BLaER1 (cell line): ENCODE data around the gene DYRK1B.
"Not testable (repeated sequence)": the region's sequence is repeated elsewhere in the genome, so short reads cannot be mapped to it uniquely, and the experiment has no call there.

Experiments
- H3K27ac ChIP-seq: shearing (Covaris generic); formaldehyde crosslinking; 2 replicates; pipeline ENCODE4 v1.8.1; 2022
- H3K27me3 ChIP-seq: shearing (Covaris generic); formaldehyde crosslinking; 2 replicates; pipeline ENCODE4 v1.8.1; 2022
- H3K36me3 ChIP-seq: shearing (Covaris generic); formaldehyde crosslinking; 2 replicates; pipeline ENCODE4 v1.8.1; 2022
- H3K4me1 ChIP-seq: shearing (Covaris generic); formaldehyde crosslinking; 2 replicates; pipeline ENCODE4 v1.8.1; 2022
- H3K4me2 ChIP-seq: shearing (Covaris generic); formaldehyde crosslinking; 2 replicates; pipeline ENCODE4 v1.8.1; 2022
- H3K4me3 ChIP-seq: shearing (Covaris generic); formaldehyde crosslinking; 2 replicates; pipeline ENCODE4 v1.8.1; 2022
- H3K9ac ChIP-seq: shearing (Covaris generic); formaldehyde crosslinking; 2 replicates; pipeline ENCODE4 v1.8.1; 2022
- H3K9me3 ChIP-seq: shearing (Covaris generic); formaldehyde crosslinking; 2 replicates; pipeline ENCODE4 v1.8.1; 2022
- H4K20me1 ChIP-seq: shearing (Covaris generic); formaldehyde crosslinking; 2 replicates; pipeline ENCODE4 v1.8.1; 2022
- Cebpa-rat ChIP-seq: shearing (Covaris generic); IDR thresholded peaks from 2 replicates; pipeline ENCODE4 v1.8.1; 2022

Gene DYRK1B

DNA sequence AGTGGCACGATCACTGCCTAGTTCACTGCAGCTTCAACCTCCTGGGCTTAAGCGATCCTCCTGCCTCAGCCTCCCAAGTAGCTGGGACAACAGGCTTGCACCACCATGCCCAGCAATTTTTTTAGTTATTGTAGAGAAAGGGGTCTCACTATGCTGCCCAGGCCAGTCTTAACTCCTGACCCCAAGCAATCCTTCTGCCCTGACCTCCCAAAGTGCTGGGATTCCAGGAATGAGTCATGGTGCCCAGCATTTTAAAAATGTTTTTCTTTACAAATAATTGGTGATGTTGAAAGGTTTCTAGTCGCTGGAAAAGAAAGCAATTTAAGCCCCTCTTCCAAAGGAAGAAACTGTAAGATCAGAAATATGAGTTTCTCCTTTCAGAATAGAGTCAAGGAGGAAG, 19.4 kb downstream of the DYRK1B start:
- Histone ChIP-seq H3K9me3 (no peaks in the 10 kb centered on the region), H3K9ac (no peak overlapping the region), H3K4me1 (no peaks in the 10 kb centered on the region), H3K27me3 (no peaks in the 10 kb centered on the region), H4K20me1 (no peaks in the 10 kb centered on the region), H3K36me3 (no peaks in the 10 kb centered on the region), H3K27ac (no peak overlapping the region), H3K4me2 (no peak overlapping the region), H3K4me3 (no peak overlapping the region)
- no peak for TF ChIP-seq Cebpa-rat

DNA sequence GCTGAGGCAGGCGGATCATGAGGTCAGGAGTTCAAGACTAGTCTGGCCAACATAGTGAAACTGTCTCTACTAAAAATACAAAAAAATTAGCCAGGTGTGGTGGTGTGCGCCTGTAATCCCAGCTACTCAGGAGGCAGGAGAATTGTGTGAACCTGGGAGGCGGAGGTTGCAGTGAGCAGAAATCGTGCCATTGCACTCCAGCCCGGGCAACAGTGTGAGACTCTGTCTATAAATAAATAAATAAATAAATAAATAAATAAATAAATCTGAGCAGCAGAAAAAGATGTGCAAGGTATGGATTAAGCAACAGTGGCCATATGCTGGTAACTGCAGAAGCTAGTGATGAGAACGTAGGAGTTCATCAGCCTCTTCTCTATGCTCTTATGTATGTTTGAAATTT, 19.9 kb downstream of the DYRK1B start:
- H3K27me3 ChIP-seq, H4K20me1 ChIP-seq, H3K27ac ChIP-seq, H3K4me1 ChIP-seq, H3K9ac ChIP-seq, H3K4me3 ChIP-seq, H3K36me3 ChIP-seq, H3K4me2 ChIP-seq, H3K9me3 ChIP-seq: not testable (repeated sequence)

- Histone ChIP-seq H3K27ac (no peak overlapping the region), H3K4me1 (no peaks in the 10 kb centered on the region), H3K9me3 (peaks cover 5% of the 10 kb centered on the region; the same call in 1 of the 2 replicates), H3K4me3 (no peak overlapping the region), H4K20me1 (no peaks in the 10 kb centered on the region), H3K27me3 (no peaks in the 10 kb centered on the region), H3K36me3 (no peaks in the 10 kb centered on the region), H3K9ac (no peak overlapping the region), H3K4me2 (no peak overlapping the region)
- TF ChIP-seq Cebpa-rat = no peak
Observed at GRCh38 chr19:39813264-39813993, 20.5 kb downstream of the DYRK1B start.

DNA sequence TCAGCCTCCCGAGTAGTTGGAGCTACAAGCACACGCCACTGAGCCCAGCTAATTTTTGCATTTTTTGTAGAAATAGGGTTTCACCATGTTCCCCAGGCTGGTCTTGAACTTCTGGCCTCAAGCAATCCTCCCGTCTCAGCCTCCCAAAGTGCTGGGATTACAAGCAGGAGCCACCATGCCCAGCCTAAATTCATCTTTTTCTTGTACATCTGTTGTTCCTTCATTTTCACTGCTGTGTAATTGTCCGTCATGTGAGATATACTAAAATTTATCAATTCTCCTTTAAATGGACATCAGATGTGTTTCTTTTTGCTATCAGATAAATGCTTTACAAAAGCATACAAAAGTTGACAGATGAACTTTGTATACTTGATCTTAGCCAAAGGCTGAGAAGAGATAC, 22.9 kb downstream of the DYRK1B start:
- no peak overlapping the region for H3K4me2 ChIP-seq
- H4K20me1 ChIP-seq = no peaks in the 10 kb centered on the region
- H3K36me3 ChIP-seq = no peaks in the 10 kb centered on the region
- H3K9me3 ChIP-seq = peaks cover 5% of the 10 kb centered on the region; the same call in 1 of the 2 replicates
- H3K4me3 ChIP-seq = no peak overlapping the region
- H3K27me3 ChIP-seq = no peaks in the 10 kb centered on the region
- no peaks in the 10 kb centered on the region for H3K4me1 ChIP-seq
- H3K27ac ChIP-seq = no peak overlapping the region
- no peak for TF ChIP-seq Cebpa-rat
- no peak overlapping the region for H3K9ac ChIP-seq

GRCh38 chr19:39810424-39810823, 23.5 kb downstream of the DYRK1B start:
- H3K27ac ChIP-seq = no peak overlapping the region
- H3K9ac ChIP-seq = no peak overlapping the region
- H3K27me3 ChIP-seq = no peaks in the 10 kb centered on the region
- no peak overlapping the region for H3K4me2 ChIP-seq
- no peaks in the 10 kb centered on the region for H4K20me1 ChIP-seq
- H3K36me3 ChIP-seq = no peaks in the 10 kb centered on the region
- H3K9me3 ChIP-seq = peaks cover 5% of the 10 kb centered on the region; the same call in 1 of the 2 replicates
- no peak for TF ChIP-seq Cebpa-rat
- H3K4me3 ChIP-seq = no peak overlapping the region
- H3K4me1 ChIP-seq = no peaks in the 10 kb centered on the region

DNA sequence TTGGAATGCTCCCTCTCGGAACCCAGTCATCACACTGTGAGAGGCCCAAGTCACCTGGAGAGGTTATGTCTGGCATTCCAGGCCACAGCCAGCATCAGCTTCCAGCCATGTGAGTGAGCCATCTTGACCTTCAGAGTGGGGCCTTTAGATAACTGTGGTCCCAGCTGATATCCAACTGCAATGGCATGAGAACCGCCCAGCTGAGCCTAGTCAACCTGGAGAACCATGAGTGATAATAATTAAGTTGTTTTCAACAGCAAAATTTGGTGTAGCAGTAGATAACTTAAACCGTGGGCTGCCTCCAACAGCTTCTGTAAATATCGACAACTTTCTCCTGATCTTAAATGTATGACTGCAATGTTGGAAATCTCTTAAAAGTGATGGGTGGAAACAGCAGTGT, 24.6 kb downstream of the DYRK1B start:
- TF ChIP-seq Cebpa-rat = no peak
- Histone ChIP-seq H3K4me1 (no peaks in the 10 kb centered on the region), H3K9me3 (peaks cover 5% of the 10 kb centered on the region; the same call in 1 of the 2 replicates), H3K36me3 (no peaks in the 10 kb centered on the region), H3K4me2 (no peak overlapping the region), H3K27ac (no peak overlapping the region), H3K27me3 (no peaks in the 10 kb centered on the region), H3K9ac (no peak overlapping the region), H4K20me1 (no peaks in the 10 kb centered on the region), H3K4me3 (no peak overlapping the region)

DNA sequence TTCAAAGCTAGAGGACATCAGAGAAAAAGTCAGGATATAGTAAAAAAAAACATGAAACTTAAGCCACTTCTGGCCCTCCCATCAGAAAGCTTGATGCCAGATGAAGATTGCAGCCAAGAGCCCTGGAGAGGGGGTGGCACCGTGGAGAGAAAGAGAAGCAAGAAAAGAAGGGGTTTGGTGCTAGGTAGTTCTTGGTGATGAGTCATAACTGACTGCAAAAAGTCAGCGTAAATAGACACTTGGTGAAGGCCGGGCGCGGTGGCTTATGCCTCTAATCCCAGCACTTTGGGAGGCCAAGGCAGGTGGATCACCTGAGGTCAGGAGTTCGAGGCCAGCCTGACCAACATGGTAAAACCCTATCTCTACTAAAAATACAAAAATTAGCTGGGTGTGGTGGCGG, 25.3 kb downstream of the DYRK1B start:
- H3K9ac ChIP-seq, H3K27me3 ChIP-seq, H3K36me3 ChIP-seq, H3K4me2 ChIP-seq, H4K20me1 ChIP-seq, H3K4me1 ChIP-seq, H3K9me3 ChIP-seq, H3K27ac ChIP-seq, H3K4me3 ChIP-seq: not testable (repeated sequence)

DNA sequence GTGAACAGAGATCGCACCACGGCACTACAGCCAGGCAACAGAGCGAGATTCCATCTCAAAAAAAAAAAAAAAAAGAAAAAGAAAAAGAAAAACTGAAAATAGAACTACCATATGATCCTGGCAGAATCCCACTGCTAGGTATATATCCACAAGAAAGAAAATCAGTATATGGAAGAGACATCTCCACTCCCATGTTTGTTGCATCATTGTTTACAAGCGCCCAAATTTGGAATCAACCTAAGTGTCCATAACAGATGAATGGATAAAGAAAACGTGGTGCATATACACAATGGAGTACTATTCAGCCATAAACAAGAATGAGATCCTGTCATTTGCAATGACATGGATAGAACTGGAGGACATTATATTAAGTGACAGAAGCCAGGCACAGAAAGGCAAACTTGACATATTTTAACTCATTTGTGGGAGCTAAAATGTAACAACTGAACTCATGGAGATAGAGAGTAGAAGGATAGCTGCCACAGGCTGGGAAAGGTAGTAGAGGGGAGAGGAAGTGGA, 26.1 kb downstream of the DYRK1B start:
- H3K4me3 ChIP-seq = no peak overlapping the region
- no peak overlapping the region for H3K9ac ChIP-seq
- no peak for TF ChIP-seq Cebpa-rat
- H3K4me2 ChIP-seq = no peak overlapping the region
- no peaks in the 10 kb centered on the region for H3K4me1 ChIP-seq
- peaks cover 5% of the 10 kb centered on the region; the same call in 1 of the 2 replicates for H3K9me3 ChIP-seq
- H3K36me3 ChIP-seq = no peaks in the 10 kb centered on the region
- no peaks in the 10 kb centered on the region for H4K20me1 ChIP-seq
- H3K27ac ChIP-seq = no peak overlapping the region
- H3K27me3 ChIP-seq = no peaks in the 10 kb centered on the region

DNA sequence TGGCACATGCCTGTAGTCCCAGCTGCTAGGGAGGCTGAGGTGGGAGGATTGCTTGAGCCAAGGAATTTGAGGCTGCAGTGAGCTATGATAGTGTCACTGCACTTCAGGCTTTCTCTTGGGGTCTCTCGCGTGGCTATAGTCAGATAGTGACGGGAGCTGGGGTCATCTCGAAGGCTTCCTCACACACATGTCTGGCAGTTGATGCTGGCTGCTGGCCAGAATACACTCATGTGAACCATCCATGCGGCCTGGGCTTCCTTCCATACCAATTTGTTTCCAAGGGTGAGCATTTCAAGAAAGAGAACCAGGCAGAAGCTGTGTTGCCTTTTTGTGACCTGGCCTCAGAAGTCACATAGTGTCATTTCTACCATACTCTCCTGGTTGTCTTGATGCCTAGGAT, 28.9 kb downstream of the DYRK1B start:
- Histone ChIP-seq H3K36me3 (no peaks in the 10 kb centered on the region), H3K4me1 (no peaks in the 10 kb centered on the region), H3K4me3 (no peak overlapping the region)

DNA sequence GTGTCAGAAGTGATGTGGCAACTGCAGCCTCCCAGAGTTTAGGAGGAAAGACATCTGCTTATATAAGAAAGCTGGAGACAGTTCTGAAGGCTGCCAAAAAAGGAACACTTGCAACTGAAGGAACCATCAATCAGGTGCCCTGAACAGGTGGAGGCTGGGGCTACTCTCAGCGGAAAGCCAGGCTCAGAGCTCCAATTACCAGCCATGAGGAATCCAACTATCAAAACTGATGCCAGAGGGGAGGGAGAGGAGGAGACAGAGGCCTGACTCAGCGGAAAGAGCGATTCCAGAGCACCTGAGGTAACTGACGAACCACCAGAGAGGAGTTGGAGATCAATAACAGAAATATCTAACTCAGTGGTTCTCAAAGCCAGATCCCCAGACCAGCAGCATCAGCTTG, 31.0 kb downstream of the DYRK1B start:
- Histone ChIP-seq H4K20me1 (no peaks in the 10 kb centered on the region), H3K27ac (no peak overlapping the region), H3K27me3 (no peaks in the 10 kb centered on the region), H3K9ac (no peak overlapping the region), H3K4me2 (no peak overlapping the region), H3K9me3 (no peaks in the 10 kb centered on the region), H3K36me3 (no peaks in the 10 kb centered on the region), H3K4me3 (no peak overlapping the region), H3K4me1 (no peaks in the 10 kb centered on the region)
- no peak for TF ChIP-seq Cebpa-rat

More for the DNA sequence above, 28.9 kb downstream of the DYRK1B start:
- Histone ChIP-seq H3K4me2 (no peak overlapping the region), H3K9me3 (peaks cover 5% of the 10 kb centered on the region; the same call in 1 of the 2 replicates), H3K27ac (no peak overlapping the region), H3K27me3 (no peaks in the 10 kb centered on the region), H3K9ac (no peak overlapping the region), H4K20me1 (no peaks in the 10 kb centered on the region)
- TF ChIP-seq Cebpa-rat = no peak

GRCh38 chr19:39797083-39797482, 36.9 kb downstream of the DYRK1B start:
- Histone ChIP-seq H3K9ac (no peak overlapping the region), H4K20me1 (no peaks in the 10 kb centered on the region), H3K27ac (no peak overlapping the region), H3K4me3 (no peak overlapping the region), H3K4me2 (no peak overlapping the region), H3K36me3 (no peaks in the 10 kb centered on the region), H3K27me3 (no peaks in the 10 kb centered on the region), H3K9me3 (no peaks in the 10 kb centered on the region), H3K4me1 (peaks cover 8% of the 10 kb centered on the region)
- TF ChIP-seq Cebpa-rat = no peak
